Germinal center (tissue), 1 donor: ENCODE results near the gene ADAMTS20.

Source experiments
- DNase-seq: peaks from one replicate; pipeline ENCODE4 v3.0.0; 2012; ENCODE audit warnings: mixed read lengths, low spot score

Gene ADAMTS20

GRCh38 chr12:43480591-43480990 lies 71.4 kb downstream of the ADAMTS20 start:
- no peak for DNase-seq

GRCh38 chr12:43462741-43463140 lies 89.3 kb downstream of the ADAMTS20 start:
- DNase-seq, result no peak

- no peak for DNase-seq
These were observed 89.9 kb downstream of the ADAMTS20 start for GRCh38 chr12:43462080-43462479.

- no peak for DNase-seq
These were observed 92.7 kb downstream of the ADAMTS20 start for GRCh38 chr12:43459285-43459684.

- DNase-seq, result no peak
These were observed 98.2 kb downstream of the ADAMTS20 start for GRCh38 chr12:43453761-43454160.

- peak; percentile 3 for DNase-seq
These were observed 107.0 kb downstream of the ADAMTS20 start for GRCh38 chr12:43444940-43445564.

- DNase-seq, result no peak
These were observed 115.4 kb downstream of the ADAMTS20 start for GRCh38 chr12:43436597-43436996.

GRCh38 chr12:43434614-43435013 lies 117.4 kb downstream of the ADAMTS20 start:
- DNase-seq, result no peak

- DNase-seq, result no peak
These were observed 123.9 kb downstream of the ADAMTS20 start for GRCh38 chr12:43428088-43428600.

GRCh38 chr12:43425361-43425760 lies 126.6 kb downstream of the ADAMTS20 start:
- no peak for DNase-seq

- no peak for DNase-seq
These were observed 135.0 kb downstream of the ADAMTS20 start for GRCh38 chr12:43416981-43417380.

GRCh38 chr12:43407816-43408645 lies 144.0 kb downstream of the ADAMTS20 start:
- no peak for DNase-seq

- no peak for DNase-seq
These were observed 145.2 kb downstream of the ADAMTS20 start for GRCh38 chr12:43406801-43407200.

GRCh38 chr12:43402436-43402835 lies 149.6 kb downstream of the ADAMTS20 start:
- DNase-seq, result no peak

- DNase-seq, result no peak
These were observed 150.9 kb downstream of the ADAMTS20 start for GRCh38 chr12:43401096-43401495.

GRCh38 chr12:43396671-43397070 lies 155.3 kb downstream of the ADAMTS20 start:
- no peak for DNase-seq

GRCh38 chr12:43392116-43392515 lies 159.9 kb downstream of the ADAMTS20 start:
- no peak for DNase-seq

- no peak for DNase-seq
These were observed 170.1 kb downstream of the ADAMTS20 start for GRCh38 chr12:43381879-43382278.

- DNase-seq, result no peak
These were observed 173.6 kb downstream of the ADAMTS20 start for GRCh38 chr12:43378448-43378847.

GRCh38 chr12:43370263-43370662 lies 181.7 kb downstream of the ADAMTS20 start:
- DNase-seq, result no peak

- DNase-seq, result no peak
These were observed 188.9 kb downstream of the ADAMTS20 start for GRCh38 chr12:43362910-43363694.

GRCh38 chr12:43361031-43361710 lies 190.8 kb downstream of the ADAMTS20 start:
- no peak for DNase-seq
